Keratinocyte (primary cell): ENCODE measurements around the gene AMBP. TPM values are rescaled to one million over a fixed set of nuclear protein-coding genes. Genes with fewer than 3 reads are reported as not detected.

Experiments
- DNase-seq: peaks from one replicate; pipeline ENCODE4 v3.0.0-alpha.2; 2011; ENCODE audit warnings: low read depth, missing footprints, low spot score
- FAIRE-seq: peaks from 2 replicates; lab custom pipeline; 2011; peaks lifted over from hg19 to GRCh38; lab: Jason Lieb, UNC
- H2AFZ ChIP-seq: 2 replicates; pipeline ENCODE4 v1.6.0; 2012; ENCODE audit warnings: low read length, control low read depth, inconsistent platforms; ENCODE audit not compliant: control insufficient read depth
- H3K27ac ChIP-seq: 2 replicates; pipeline ENCODE4 v1.5.1; 2011; ENCODE audit warnings: low read length; ENCODE audit not compliant: control insufficient read depth, insufficient read depth
- H3K27me3 ChIP-seq: 3 replicates; pipeline ENCODE4 v1.6.0; 2011; ENCODE audit warnings: low read length; ENCODE audit not compliant: control insufficient read depth, insufficient read depth; ENCODE audit errors: extremely low read depth
- H3K36me3 ChIP-seq, 2 experiments: 2 replicates in 1 of 2; 3 replicates in 1 of 2; pipeline ENCODE4 v1.5.1; 2011; ENCODE audit warnings: low read length in 2 of 2, mild to moderate bottlenecking in 1 of 2; ENCODE audit not compliant: control insufficient read depth in 2 of 2, insufficient read depth in 2 of 2; ENCODE audit errors: extremely low read depth in 1 of 2
- H3K4me1 ChIP-seq: 3 replicates; pipeline ENCODE4 v1.5.1; 2011; ENCODE audit warnings: low read length; ENCODE audit not compliant: control insufficient read depth, insufficient read depth; ENCODE audit errors: extremely low read depth
- H3K4me2 ChIP-seq: 3 replicates; pipeline ENCODE4 v1.6.0; 2011; ENCODE audit warnings: low read depth, low read length; ENCODE audit not compliant: control insufficient read depth, insufficient read depth; ENCODE audit errors: extremely low read depth
- H3K4me3 ChIP-seq, 3 experiments: fragments of 200-600 bp in 1 of 3; sonication (generic) in 1 of 3; 2 replicates in 2 of 3; 3 replicates in 1 of 3; pipeline ENCODE4 v1.5.1; 2011 to 2016; ENCODE audit warnings: low read length in 3 of 3, mild to moderate bottlenecking in 3 of 3, control low read depth in 2 of 3, inconsistent platforms in 1 of 3, low read depth in 1 of 3, mixed read lengths in 1 of 3, mixed run types in 1 of 3, moderate library complexity in 1 of 3; ENCODE audit not compliant: control insufficient read depth in 2 of 3, insufficient read depth in 2 of 3; ENCODE audit errors: extremely low read depth in 1 of 3
- H3K79me2 ChIP-seq: 2 replicates; pipeline ENCODE4 v1.6.0; 2012; ENCODE audit warnings: low read length; ENCODE audit not compliant: control insufficient read depth, insufficient read depth
- H3K9ac ChIP-seq: 3 replicates; pipeline ENCODE4 v1.6.0; 2011; ENCODE audit warnings: low read length; ENCODE audit not compliant: control insufficient read depth, insufficient read depth; ENCODE audit errors: extremely low read depth
- H3K9me1 ChIP-seq: 3 replicates; pipeline ENCODE4 v1.6.0; 2011; ENCODE audit warnings: low read length; ENCODE audit not compliant: control insufficient read depth, insufficient read depth; ENCODE audit errors: extremely low read depth
- H3K9me3 ChIP-seq: 2 replicates; pipeline ENCODE4 v1.5.1; 2012; ENCODE audit warnings: low read depth, low read length; ENCODE audit not compliant: control insufficient read depth
- H4K20me1 ChIP-seq: 3 replicates; pipeline ENCODE4 v1.6.0; 2011; ENCODE audit warnings: low read length; ENCODE audit not compliant: control insufficient read depth, insufficient read depth; ENCODE audit errors: extremely low read depth
- EZH2 ChIP-seq: IDR thresholded peaks from one replicate; pipeline ENCODE4 v1.6.1; 2012; ENCODE audit warnings: inconsistent platforms, mild to moderate bottlenecking, low read length, moderate library complexity
- dilution Hi-C: fragments of 300-500 bp; cut with MboI; formaldehyde crosslinking; loops from one replicate; pipeline ENCODE4 v1.7.0; 2020; ENCODE audit warnings: low sequenced_read_pairs; ENCODE audit not compliant: extremely low pct_ligation_motif_present
- polyA plus RNA-seq, 5 experiments: library from polyadenylated mRNA; depleted of rRNA in 3 of 5; stranded (reverse) in 3 of 5; stranded (forward) in 1 of 5; unstranded in 1 of 5; fragments of >200 nt; gene quantifications; 1 replicate in 1 of 5; 2 replicates in 3 of 5; 3 replicates in 1 of 5; pipeline versions ENCODE4 v1.2.1 to v1.2.3, GENCODE V29; 2011 to 2012; ENCODE audit warnings: missing spikeins in 2 of 5, low read depth in 1 of 5, low replicate concordance in 1 of 5
- TF ChIP-seq, protein P1 (sequence below), 3 experiments: IDR thresholded peaks in 1 of 3; conservative IDR thresholded peaks in 1 of 3; optimal IDR thresholded peaks in 1 of 3; 2 replicates in 2 of 3; 3 replicates in 1 of 3; pipeline versions ENCODE3 to v1.5.1; 2011; ENCODE audit warnings: low read length in 3 of 3, mild to moderate bottlenecking in 3 of 3, moderate library complexity in 2 of 3, control low read depth in 1 of 3, inconsistent platforms in 1 of 3; ENCODE audit not compliant: insufficient read depth in 2 of 3; ENCODE audit errors: extremely low read depth in 1 of 3

AMBP gene
- polyA plus RNA-seq, 1 donor (not counting 4 experiments of a cell fraction or from before 2014, with no cell fraction given): not detected

DNA sequence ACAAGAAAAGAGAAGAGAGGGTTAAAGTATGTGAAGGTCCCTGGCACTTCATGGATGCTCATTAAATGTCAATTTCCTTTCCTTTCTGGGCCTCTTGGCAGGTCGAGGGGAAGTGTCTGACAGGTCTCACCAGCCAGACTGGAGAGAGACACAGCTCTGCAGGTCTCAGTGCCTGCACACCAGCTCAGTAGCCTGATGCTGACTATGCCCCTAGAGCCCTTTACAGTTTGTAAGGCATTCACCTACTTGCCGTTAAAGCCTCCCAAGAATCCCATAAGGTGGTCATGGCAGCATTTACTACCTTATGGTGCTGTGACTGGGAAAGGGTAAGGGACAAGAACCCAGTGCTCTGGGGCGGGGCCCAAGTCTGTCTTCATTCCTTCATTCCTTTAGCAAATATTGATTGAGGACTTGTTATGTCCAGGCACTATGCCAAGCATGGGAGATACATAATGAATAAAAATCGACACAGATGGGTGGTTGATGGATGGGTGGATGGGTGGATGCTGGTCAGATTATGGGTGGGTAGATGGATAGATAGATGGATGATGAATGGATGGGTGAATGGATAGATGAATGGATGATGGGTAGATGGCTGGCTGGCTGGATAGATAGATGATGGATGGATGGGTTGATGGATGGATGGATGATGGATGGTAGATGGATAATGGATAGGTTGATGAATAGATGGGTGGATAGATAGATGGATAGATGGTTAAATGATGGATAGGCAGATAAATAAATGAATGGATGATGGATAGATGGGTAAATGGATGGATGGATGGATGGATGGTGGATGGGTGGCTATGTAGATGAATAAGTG lies 42.3 kb upstream of the AMBP start:
- FAIRE-seq: no peak
- TF ChIP-seq EZH2: no peak
- TF ChIP-seq, protein P1, sequence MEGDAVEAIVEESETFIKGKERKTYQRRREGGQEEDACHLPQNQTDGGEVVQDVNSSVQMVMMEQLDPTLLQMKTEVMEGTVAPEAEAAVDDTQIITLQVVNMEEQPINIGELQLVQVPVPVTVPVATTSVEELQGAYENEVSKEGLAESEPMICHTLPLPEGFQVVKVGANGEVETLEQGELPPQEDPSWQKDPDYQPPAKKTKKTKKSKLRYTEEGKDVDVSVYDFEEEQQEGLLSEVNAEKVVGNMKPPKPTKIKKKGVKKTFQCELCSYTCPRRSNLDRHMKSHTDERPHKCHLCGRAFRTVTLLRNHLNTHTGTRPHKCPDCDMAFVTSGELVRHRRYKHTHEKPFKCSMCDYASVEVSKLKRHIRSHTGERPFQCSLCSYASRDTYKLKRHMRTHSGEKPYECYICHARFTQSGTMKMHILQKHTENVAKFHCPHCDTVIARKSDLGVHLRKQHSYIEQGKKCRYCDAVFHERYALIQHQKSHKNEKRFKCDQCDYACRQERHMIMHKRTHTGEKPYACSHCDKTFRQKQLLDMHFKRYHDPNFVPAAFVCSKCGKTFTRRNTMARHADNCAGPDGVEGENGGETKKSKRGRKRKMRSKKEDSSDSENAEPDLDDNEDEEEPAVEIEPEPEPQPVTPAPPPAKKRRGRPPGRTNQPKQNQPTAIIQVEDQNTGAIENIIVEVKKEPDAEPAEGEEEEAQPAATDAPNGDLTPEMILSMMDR (optimal IDR thresholded peaks at IDR 0.05 in 1 of 3, IDR thresholded peaks at IDR 0.05 in 1 of 3, conservative IDR thresholded peaks at IDR 0.05 in 1 of 3; ENCODE audit: extremely low read depth in 1 of 3, insufficient read depth in 2 of 3, low read length in 3 of 3): no peak

DNA sequence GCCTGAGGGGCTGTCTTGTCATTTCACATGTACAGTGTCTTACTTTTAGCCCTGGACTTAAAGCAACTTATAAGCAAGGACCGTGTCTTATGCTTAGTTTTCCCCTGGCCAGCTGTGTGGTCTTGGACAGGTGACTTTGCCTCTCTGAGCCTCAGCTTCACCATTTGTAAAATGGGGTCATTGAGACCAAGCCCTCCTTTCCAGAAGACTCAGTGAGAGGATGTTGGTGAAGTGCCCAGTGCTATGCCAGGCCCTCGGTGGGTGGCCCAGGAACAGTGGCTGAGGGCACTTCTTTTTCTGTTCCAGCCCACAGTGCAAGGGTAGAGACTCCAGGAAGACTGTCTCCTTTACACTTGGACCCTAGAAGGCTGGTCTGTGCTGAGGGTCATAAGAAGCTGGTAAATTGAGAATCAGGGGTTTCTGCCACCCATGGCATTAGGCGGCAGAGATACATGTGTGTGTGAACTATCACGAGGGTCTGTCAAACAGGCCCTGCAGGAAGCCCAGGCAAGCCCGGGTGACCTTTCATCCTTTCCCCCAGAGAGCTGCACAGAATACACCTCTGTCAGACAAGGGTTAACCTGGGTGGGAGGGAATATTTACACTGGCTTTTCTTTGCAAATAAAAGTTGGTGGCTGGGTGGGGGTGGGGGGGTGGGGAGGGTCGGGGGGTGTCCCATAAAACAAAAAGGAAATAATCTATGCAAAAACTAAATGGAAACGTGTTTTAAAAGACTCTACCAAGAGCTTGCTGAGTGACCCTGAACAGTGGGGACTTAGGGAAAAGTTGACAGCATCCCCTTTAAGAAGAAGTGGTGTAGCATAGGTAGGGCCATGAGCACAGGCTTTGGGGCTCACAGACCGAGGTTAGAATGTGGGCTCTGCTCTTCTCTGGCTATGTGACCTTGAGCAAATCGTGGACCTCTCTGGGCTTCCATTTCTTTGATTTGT lies 41.4 kb upstream of the AMBP start:
- Histone ChIP-seq H3K27ac (no peak overlapping the region), H3K36me3 (no peaks in the 10 kb centered on the region), H3K9ac (no peak overlapping the region), H3K4me2 (no peak overlapping the region), H3K79me2 (no peaks in the 10 kb centered on the region), H3K27me3 (peaks cover 19% of the 10 kb centered on the region), H3K9me1 (no peaks in the 10 kb centered on the region), H2AFZ (no peak overlapping the region), H3K4me3 (no peak overlapping the region), H3K9me3 (no peaks in the 10 kb centered on the region), H3K4me1 (no peaks in the 10 kb centered on the region), H4K20me1 (no peaks in the 10 kb centered on the region)
- TF ChIP-seq, protein P1 (optimal IDR thresholded peaks at IDR 0.05 in 1 of 3, IDR thresholded peaks at IDR 0.05 in 1 of 3, conservative IDR thresholded peaks at IDR 0.05 in 1 of 3; ENCODE audit: extremely low read depth in 1 of 3, insufficient read depth in 2 of 3, low read length in 3 of 3): no peak
- TF ChIP-seq EZH2: no peak
- no peak for FAIRE-seq
- no peak for DNase-seq
- dilution Hi-C loops: no loop called here

More for the DNA sequence above, 42.3 kb upstream of the AMBP start:
- no peak overlapping the region for H3K9ac ChIP-seq
- no peaks in the 10 kb centered on the region for H3K4me1 ChIP-seq
- no peak overlapping the region for H3K27ac ChIP-seq
- H2AFZ ChIP-seq: no peak overlapping the region
- no peak overlapping the region for H3K4me3 ChIP-seq
- no peaks in the 10 kb centered on the region for H3K9me3 ChIP-seq
- no peak overlapping the region for H3K4me2 ChIP-seq
- no peak for DNase-seq
- dilution Hi-C loops: no loop called here
- H3K9me1 ChIP-seq: no peaks in the 10 kb centered on the region
- H3K27me3 ChIP-seq: peaks cover 21% of the 10 kb centered on the region
- H3K79me2 ChIP-seq: no peaks in the 10 kb centered on the region
- no peaks in the 10 kb centered on the region for H4K20me1 ChIP-seq
- H3K36me3 ChIP-seq: no peaks in the 10 kb centered on the region
